Activated CD8-positive, alpha-beta memory T cell treated with anti-CD3 and anti-CD28 coated beads for 36 hours (primary cell): ENCODE data around the gene PDILT. TPM values are rescaled to one million over a fixed set of nuclear protein-coding genes. Genes with fewer than 3 reads are reported as not detected.

ENCODE experiments used
- CTCF ChIA-PET: fragments of 350-600 bp; sonication (Branson Sonifier 250); formaldehyde crosslinking; loops from one replicate; lab custom pipeline; 2021; ENCODE audit warnings: antibody characterized with exemption; lab: Charles Lee
- POLR2A ChIA-PET: fragments of 350-600 bp; sonication (Branson Sonifier 250); formaldehyde crosslinking; loops from one replicate; lab custom pipeline; 2021; ENCODE audit warnings: antibody characterized with exemption; lab: Charles Lee
- total RNA-seq, 2 experiments: library from RNA; stranded (reverse); gene quantifications; one replicate each; pipeline ENCODE4 v1.2.3, GENCODE V29; 2021

The PDILT gene
- total RNA-seq, 2 experiments from 2014 or later: not detected

DNA sequence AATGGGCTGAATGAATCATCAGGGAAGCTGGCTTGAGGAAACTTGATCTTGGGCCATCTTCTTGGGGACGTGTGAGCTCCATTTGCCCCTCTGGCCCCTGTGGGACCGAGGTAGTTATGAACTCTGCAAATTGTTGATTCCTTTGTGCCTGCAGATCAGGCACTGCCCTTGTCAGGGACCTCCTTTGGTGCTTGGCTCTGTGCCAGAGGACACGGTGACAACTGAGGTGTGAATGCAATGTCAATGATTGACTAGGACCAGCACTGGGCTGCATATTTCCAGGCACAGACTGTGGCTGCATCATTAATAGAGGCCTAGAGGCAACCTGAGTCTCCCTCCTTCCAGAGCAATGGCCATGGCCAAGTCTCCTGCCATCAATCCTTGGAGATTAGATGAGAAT is 23.8 kb downstream of the PDILT start:
- ChIA-PET POLR2A (no interaction called here), CTCF (interaction anchor here (0.7 kb wide), 1 partner anchor 100 kb away, joined by 3 read pairs; no protein-coding TSS in a partner anchor)

DNA sequence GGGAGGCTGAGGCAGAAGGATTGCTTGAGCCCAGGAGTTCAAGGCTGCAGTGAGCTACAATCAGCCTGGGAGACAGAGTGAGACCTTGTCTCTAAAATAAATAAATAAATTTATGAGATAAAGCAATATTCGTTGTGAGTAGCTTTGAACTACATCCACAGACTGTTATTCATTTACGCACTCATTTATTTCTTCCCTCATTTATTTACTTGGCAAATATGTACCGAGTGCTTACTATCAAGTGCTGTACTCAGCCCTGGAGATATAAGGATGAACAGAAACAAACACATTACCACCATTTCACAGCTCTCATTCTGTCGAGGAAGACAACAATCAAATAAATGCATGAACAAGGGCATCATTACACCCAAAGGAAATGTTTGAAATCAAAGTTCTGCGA is 27.4 kb downstream of the PDILT start:
- CTCF ChIA-PET: no interaction called here
- POLR2A ChIA-PET: no interaction called here

DNA sequence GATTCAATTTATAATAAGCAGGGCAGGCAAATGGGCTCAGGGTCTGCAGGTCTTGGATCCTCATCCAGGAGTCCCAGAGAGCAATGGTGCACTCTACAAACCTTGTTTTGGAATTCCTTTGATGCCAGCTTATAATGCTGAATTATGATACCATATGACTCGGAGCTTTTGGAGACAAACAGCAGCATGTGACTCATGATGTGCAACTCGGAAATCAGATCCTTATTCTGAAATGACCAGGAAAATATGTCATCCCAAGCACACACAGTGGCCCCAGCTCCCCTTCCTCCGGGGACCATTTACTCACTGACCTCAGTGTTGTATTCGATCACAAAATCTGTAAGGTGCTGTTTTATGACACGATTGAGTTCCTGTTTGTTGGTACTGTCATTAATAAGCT is 31.8 kb downstream of the PDILT start:
- POLR2A ChIA-PET: no interaction called here
- CTCF ChIA-PET: no interaction called here

DNA sequence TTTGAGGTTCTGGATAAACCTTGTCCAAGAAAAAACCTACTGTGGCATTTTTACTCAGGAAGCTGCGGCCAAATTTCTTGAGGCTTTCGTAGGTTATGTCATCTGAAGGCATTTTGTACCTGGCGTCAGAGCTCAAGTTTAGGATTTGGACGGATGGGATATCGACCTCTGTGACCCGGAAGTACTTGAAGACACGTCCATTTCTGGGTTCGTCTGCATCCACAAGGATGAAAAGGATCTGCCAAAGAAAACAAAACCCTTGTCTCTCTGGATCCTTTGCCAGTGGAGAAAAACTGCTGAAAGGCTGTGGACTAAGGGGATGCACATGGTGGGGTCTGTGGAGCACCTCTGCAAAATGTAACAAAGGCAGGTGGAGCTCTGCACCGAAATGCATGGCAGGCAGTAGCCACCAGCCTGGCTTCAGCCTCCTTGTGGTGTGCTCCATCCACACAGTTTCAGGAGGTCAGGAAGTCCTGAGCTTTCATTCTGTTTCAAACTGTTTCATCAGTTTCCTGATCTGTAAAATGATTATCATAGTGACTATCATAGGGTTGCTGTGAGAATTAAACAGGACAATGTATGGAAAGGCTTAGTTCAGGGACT is 35.0 kb downstream of the PDILT start:
- ChIA-PET CTCF (no interaction called here), POLR2A (no interaction called here)

DNA sequence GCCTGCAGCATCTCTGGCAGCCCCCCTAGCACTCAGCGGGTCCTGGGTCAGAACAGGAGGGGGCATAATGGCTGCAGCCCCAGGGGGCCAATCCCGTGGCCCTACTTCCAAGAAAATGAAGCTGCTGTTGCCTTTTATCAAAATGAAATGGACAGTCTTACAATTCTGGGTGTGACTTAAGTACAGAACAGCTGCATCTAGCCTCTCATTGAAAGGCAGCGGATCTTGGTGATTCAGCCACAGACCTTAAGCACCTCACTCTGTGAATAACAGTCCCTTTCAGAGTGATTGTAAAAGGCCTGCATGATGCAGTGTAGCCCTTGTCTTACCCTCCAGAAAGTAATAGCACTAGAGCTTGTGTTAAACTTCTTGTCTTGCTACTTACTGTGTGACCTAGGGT is 40.5 kb downstream of the PDILT start:
- POLR2A ChIA-PET: no interaction called here

DNA sequence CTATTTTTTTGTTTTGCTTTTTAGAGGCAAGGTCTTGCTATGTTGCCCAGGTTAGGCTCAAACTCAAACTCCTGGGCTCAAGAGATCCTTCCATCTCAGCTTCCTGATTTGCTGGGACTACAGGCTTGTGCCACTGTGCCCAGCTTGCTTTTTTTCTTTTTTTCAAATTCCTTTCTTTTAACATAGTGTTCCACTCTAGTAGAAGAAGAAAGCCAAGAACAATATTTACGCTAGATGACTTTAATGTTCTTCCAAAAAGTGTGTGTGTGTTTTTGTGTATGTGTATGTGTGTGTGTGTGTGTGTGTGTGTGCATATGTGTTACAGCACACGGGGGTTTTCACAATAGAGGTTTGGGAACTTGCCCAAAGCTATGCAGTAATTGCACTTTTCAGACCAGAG is 41.3 kb downstream of the PDILT start:
- ChIA-PET CTCF (no interaction called here), POLR2A (no interaction called here)

More for the DNA sequence above, 40.5 kb downstream of the PDILT start:
- CTCF ChIA-PET: no interaction called here

DNA sequence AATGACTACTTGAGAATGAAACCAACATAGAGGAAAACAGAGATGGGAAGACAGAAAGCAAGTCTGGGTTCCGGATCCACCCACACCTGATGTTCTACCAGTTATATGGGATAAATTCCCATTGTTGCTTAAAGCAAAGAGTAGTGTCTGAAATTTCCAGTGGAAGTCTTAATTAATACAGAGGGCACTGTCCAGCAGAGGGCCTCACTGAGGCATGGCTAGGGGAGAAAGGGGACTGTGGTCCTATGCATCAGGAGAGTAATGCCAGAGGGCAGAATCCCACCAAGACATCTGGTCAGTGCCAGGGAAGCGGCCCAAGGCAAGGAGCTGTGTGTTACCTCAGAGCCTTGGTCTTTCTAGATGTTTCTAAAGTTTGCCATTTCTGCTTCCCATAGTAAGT is 44.5 kb downstream of the PDILT start:
- CTCF ChIA-PET: no interaction called here
- POLR2A ChIA-PET: no interaction called here

DNA sequence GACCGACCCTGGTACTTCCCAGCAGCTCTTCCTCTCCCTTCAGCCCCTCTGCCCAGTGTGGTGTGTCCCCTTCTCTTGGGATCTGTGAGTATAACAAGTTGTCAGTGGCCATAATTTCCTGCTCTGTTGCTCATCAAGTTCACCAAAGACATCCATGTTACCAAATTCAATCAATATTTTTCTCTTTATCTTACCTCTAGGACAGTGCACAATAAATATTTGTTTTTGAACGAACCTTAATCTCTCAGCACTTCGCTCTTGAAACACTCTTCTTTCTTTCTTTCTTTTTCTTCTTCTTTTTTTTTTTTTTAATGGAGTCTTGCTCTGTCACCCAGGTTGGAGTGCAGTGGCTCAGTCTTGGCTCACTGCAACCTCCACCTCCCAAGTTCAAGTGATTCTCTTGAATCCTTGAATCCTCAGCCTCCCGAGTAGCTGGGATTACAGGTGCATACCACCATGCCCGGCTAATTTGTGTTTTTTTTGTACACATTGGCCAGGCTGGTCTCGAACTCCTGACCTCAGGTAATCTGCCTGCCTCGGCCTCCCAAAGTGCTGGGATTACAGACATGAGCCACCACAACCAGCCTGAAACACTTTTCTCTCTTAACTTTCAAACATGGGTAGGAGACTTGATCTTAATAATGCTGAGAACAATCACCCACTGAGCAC is 49.3 kb downstream of the PDILT start:
- ChIA-PET CTCF (no interaction called here), POLR2A (no interaction called here)

DNA sequence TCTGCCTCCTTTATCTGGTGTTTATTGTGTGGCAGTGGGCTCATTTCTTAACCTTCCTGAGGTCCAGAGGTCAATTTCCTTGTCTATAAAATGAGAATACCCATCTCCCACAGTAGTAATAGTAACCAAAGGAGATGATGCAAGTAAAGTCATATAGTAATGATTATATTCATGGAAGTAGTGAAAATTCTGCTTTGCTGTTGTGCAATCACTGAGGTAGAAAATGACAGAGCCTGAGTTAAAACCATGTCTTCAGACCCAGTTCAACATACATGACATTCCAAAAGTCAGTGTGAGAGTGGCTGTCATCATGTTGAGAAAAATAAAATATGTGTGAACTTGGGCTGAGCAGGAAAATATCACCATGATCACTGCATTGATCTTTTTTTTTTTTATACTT is 51.2 kb downstream of the PDILT start:
- CTCF ChIA-PET: no interaction called here
- POLR2A ChIA-PET: no interaction called here

DNA sequence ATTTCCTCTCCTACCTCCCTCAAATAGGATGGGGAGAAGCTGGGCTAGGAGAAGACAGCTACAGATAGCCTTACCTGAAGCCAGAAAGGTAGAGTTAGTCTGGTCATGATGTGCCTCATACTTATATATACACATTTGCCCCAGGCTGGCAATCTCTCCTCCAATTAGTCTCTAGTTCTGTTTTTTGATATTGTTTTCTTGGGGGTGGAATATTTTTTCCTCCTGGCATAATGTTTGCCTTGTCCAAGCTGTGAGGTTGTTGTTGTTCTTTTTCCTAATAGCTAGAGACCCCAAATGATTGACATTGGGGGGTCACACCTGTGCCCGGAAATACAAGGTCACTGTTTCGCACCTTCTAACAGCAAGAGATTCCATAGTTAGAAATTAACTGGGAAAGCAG is 51.9 kb downstream of the PDILT start, which contains the start of gene UMOD:
Gene UMOD, minus strand, starts transcription at position 101 of the 400 bp plus-strand sequence. CDS start 1,978 bp downstream, outside the sequence.
- POLR2A ChIA-PET: no interaction called here
- CTCF ChIA-PET: no interaction called here

DNA sequence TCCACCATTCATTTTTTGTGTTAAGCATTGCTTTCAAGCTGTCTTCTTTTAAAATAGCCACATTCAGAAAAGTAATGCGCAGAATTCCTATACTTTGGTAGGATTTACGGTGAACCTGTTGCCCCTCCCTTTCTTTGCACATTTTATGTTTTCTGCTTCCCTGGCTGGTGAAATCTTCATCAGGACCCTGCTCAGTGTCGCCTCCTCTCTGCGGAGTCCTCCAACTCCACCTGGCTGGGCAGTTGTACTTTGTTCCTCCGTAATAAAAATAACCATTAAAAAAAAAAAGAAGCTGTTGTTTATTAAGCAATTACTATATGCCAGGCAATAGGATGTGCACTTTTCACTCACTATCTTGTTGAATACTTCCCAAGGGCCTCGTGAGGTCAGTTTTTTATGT is 54.9 kb downstream of the PDILT start:
- CTCF ChIA-PET: no interaction called here
- POLR2A ChIA-PET: no interaction called here

DNA sequence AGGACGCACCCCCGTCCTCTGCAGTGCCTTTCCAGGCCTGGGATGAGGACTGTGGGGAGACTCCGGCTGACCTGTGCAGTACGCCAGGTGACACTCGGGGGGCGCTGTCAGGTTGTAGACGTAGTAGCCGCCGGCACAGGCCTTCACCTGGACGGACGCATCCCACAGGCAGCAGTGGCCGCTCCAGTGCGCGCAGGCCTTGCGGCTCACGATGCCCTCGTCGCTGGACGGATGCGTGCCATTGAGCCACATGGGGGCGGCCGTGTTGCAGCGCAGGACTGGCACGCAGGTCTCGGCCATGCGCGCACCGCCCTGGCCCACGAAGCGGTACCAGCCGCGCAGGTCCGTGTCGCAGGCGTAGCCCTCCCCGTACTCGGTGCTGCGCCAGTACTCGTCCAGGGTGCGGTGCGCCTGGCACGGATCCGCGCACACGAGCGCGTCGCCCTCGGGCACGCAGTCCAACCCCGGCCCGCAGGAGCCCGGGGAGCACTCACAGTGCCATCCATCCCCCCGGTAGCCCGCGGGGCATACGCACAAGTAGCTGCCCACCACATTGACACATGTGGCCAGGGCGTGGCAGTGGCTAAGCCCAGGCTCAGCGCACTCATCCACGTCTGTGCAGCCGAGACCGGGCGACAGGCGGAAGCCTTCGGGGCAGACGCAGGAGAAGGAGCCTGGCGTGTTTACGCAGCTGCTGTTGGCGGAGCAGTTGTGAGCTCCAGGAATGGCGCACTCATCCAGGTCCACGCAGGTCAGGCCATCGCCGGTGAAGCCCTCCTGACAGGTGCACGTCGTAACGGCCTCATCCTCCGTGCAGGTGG is 56.0 kb downstream of the PDILT start:
- ChIA-PET POLR2A (no interaction called here), CTCF (no interaction called here)

DNA sequence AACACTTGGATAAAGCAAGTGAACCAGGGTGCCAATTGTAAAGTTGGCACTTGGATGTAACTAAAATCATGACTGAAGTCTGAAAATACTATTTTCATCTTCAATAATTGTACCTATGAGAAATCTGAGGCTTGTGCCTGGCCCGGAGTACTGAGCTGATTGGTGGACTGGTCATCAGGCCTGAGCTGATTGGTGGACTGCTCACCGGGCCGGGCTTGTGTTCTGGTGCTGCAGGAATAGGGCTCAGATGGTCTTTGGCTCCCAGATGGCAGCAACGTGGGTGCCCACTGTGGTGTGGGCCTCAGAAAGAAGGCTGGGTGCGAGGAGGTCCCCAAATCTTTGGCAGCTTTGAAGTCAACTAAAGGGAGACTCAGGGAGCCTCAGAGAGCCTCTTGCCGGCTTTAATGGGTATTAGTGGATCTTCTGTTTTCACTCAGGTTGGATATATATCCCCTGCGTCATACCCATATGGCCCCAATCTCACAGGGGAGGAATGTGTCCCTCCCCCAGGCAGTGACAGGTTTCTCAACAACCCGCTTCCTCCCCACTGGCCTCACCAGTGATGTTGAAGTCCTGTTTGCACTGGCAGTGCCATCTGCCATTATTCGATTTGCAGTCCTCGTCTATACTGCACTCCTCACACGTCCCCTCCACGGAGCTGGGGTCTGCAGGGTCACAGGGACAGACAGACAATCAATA is 56.7 kb downstream of the PDILT start:
- CTCF ChIA-PET: no interaction called here
- POLR2A ChIA-PET: no interaction called here

DNA sequence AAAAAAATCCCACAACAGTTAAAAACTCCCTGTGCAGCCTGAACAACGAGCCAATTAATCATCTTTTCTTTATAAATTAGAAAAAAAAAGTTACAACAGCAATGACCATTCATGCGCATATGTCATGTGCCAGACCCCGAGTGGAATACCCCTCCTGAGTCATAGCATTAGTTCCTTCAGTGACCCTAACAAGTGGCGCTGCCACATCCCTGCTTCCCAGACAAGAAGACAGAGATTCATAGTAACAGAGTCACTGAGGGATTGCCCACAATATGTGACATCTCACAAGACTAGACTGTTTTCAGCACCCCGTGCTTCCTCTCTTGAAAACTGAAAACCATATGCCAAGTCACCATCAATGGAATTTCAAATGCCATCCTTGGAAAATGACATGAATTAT is 59.9 kb downstream of the PDILT start:
- ChIA-PET CTCF (no interaction called here), POLR2A (no interaction called here)

DNA sequence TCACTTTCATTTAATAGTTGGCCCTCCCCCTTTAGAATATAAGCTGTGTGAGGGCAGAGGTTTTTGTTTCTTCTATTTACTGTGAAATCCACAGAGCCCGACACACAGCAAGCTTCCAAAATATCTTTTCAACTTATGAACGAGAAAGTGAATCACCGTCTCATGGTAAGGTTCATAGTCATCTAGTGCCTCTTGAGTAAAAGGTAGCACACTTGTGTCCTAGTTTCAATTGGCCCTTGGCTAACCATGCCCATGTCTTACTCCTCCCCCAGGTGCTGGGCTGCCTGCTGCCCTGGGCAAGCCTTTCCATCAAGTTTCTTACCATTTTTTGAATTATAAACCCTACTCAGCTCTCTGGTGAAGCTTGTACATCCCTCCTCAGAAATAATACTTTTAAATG is 64.8 kb downstream of the PDILT start:
- CTCF ChIA-PET: interaction anchor here (1.5 kb wide), 1 partner anchor 432 kb away, joined by 3 read pairs; no protein-coding TSS in a partner anchor
- POLR2A ChIA-PET: no interaction called here

DNA sequence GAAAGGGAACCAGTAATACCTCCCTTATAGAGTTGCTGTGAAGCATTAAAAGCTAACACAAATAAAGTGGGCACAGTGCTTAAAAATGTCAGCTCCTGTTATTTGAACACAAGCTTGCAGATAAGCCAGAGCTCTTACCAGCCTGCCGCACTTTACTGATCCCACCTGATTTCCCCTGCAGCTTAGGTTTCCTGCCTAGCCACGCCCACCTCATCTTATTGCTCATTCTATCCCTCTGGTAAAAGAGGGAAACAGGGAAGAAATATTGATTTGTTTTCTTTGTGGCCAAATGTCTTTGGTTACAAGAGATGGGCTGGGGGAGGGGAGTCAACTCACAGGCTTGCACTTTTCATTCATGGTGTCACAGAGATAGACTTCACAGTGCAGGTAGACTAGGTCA is 67.6 kb downstream of the PDILT start:
- POLR2A ChIA-PET: no interaction called here
- CTCF ChIA-PET: interaction anchor here (0.6 kb wide), 1 partner anchor 918 kb away, joined by 5 read pairs; no protein-coding TSS in a partner anchor

DNA sequence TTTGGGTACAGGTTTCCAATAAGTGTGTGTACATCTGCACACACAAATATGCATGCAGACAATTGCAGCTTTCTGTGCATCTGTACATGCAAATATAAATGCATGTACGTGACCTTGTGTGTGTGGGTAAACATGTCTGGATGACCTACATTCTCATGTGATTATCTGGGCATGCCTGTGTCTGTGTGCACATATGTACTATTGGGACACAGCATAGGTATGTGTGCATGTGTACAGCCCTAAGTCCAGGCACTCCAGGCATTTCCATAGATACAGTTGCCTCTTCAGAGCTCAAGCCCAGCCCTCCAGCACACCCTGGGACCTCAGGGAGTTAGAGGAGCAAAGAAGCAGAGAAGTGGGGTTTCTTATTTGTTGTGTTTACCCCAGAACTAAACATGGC is 70.1 kb downstream of the PDILT start:
- ChIA-PET POLR2A (no interaction called here), CTCF (no interaction called here)

DNA sequence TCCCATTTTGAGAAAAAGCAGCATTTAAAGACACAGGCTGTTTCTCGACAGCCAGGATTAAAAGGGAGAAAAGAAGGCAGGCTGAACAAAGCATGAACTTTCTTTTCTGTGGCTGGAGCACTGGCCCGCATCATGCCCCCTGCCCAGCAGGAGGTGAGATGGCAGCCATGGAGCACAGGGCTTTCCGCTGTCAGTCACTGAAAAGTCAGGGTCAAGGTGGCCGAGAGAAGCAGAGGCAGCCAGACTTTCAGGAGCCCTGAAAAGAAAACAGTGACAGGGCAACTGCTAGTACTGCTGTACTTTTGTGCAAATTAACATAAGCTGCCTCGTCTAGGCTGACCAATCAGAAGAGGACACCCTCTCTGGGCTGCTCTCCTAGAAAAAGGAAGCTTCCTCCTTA is 71.4 kb downstream of the PDILT start:
- ChIA-PET CTCF (no interaction called here), POLR2A (no interaction called here)

DNA sequence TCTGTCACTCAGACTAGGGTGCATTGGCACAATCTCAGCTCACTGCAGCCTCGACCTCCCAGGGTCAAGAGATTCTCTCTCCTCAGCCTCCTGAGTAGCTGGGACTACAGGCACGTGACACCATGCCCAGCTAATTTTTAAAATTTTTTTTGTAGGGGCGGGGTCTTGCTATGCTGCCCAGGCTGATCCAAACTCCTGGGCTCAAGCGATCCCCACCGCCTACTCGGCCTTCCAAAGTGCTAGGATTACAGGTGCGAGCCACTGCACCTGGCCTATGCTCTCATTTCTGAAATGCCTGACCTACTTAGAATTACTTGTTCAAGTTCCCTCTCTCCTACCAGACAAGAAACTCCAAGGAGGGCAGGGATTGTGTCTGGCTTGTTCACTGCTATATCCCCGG is 72.1 kb downstream of the PDILT start:
- ChIA-PET POLR2A (no interaction called here), CTCF (no interaction called here)

DNA sequence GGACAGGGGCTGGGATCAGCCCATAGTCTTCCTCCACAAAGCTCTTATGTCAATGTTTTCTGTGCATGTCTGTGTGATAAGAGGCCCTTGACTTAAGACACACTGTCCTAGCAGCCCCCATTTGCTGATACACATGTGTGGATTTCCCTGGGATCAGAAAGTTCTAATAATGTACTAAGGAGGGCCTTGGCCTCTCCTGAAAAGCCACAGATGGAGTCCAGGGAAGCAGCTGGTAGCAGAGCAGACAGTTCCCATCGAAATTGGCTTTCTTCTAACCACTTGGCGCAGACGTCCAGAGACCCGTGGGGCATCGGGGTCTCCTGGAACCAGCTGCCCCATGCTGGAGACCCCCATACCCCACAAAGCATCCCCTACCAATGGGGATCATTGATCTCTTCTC is 72.9 kb downstream of the PDILT start:
- ChIA-PET POLR2A (no interaction called here), CTCF (interaction anchor here (0.6 kb wide), 1 partner anchor 31 kb away, joined by 3 read pairs; no protein-coding TSS in a partner anchor)
